DND-41 (cell line): ENCODE results near the gene COQ10A.

Source experiments
- ATAC-seq: fragments of 200-7000 bp; cut with Tn5 transposase; 3 replicates; pipeline ENCODE4 v1.9.1; 2021; ENCODE audit warnings: low read depth; ENCODE audit not compliant: insufficient read depth
- DNase-seq: peaks from one replicate; pipeline ENCODE4 v3.0.0-alpha.2; 2020
- H2AFZ ChIP-seq: 2 replicates; pipeline ENCODE4 v1.6.0; 2012; ENCODE audit warnings: low read depth, low read length
- H3K27ac ChIP-seq: 2 replicates; pipeline ENCODE4 v1.5.1; 2012; ENCODE audit warnings: low read length, inconsistent platforms
- H3K27me3 ChIP-seq: fragments of 200-600 bp; sonication (generic); 2 replicates; pipeline ENCODE4 v1.6.0; 2012; ENCODE audit warnings: low read length, mild to moderate bottlenecking, inconsistent platforms; ENCODE audit not compliant: insufficient read depth, poor library complexity
- H3K36me3 ChIP-seq: 2 replicates; pipeline ENCODE4 v1.5.1; 2012; ENCODE audit warnings: low read length, inconsistent platforms; ENCODE audit not compliant: insufficient read depth
- H3K4me1 ChIP-seq: 2 replicates; pipeline ENCODE4 v1.5.1; 2012; ENCODE audit warnings: mild to moderate bottlenecking, low read length; ENCODE audit not compliant: insufficient read depth
- H3K4me2 ChIP-seq: 2 replicates; pipeline ENCODE4 v1.6.0; 2012; ENCODE audit warnings: mild to moderate bottlenecking, moderate library complexity, low read length, inconsistent platforms; ENCODE audit not compliant: insufficient read depth
- H3K4me3 ChIP-seq, 2 experiments: fragments of 200-600 bp in 1 of 2; shearing (Covaris generic) in 1 of 2; 2 replicates each; pipeline ENCODE4 v1.5.1; 2012 to 2016; ENCODE audit warnings: inconsistent platforms in 2 of 2, low read length in 2 of 2, mild to moderate bottlenecking in 2 of 2, low read depth in 1 of 2, moderate library complexity in 1 of 2
- H3K79me2 ChIP-seq: 2 replicates; pipeline ENCODE4 v1.6.0; 2012; ENCODE audit warnings: low read length, inconsistent platforms; ENCODE audit not compliant: insufficient read depth
- H3K9ac ChIP-seq: 2 replicates; pipeline ENCODE4 v1.6.0; 2012; ENCODE audit warnings: low read depth, mild to moderate bottlenecking, inconsistent platforms, low read length, moderate library complexity
- H3K9me3 ChIP-seq: 2 replicates; pipeline ENCODE4 v1.5.1; 2012; ENCODE audit warnings: low read length, moderate library complexity, mild to moderate bottlenecking, inconsistent platforms; ENCODE audit not compliant: insufficient read depth, severe bottlenecking
- H4K20me1 ChIP-seq: 2 replicates; pipeline ENCODE4 v1.6.0; 2012; ENCODE audit warnings: low read length; ENCODE audit not compliant: insufficient read depth
- EZH2 ChIP-seq: IDR thresholded peaks from 3 replicates; pipeline ENCODE4 v1.6.1; 2012; ENCODE audit warnings: borderline replicate concordance, low read depth, mild to moderate bottlenecking, moderate library complexity, low read length, inconsistent platforms; ENCODE audit not compliant: severe bottlenecking
- TF ChIP-seq, protein P1 (sequence below): IDR thresholded peaks from 2 replicates; pipeline ENCODE4 v1.5.1; 2012; ENCODE audit warnings: borderline replicate concordance, low read length, moderate library complexity, mild to moderate bottlenecking; ENCODE audit not compliant: poor library complexity, severe bottlenecking; ENCODE audit errors: extremely low read depth

COQ10A gene

DNA sequence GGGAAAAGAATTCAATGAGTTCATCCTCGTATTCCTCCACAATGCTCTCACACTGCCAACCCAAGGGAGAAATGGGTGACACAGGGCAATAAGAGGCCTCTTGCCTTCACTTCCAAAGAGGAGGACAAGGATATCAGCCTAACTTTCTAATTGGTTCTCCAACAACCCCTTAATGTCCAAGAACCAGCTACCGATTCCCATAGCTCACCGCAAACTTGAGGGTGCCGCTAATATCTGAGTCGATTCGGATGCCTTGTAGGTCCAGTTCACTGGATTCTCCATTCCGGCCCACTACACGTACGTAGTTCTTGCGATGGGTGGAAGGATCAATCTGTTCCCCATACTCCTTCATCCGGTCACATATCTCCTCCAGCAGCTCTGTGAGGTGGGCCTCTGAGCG lies 44.3 kb downstream of the COQ10A start:
- H3K4me1 ChIP-seq, result peaks cover 14% of the 10 kb centered on the region
- peaks cover 44% of the 10 kb centered on the region for H3K36me3 ChIP-seq
- no peaks in the 10 kb centered on the region for H4K20me1 ChIP-seq
- no peaks in the 10 kb centered on the region for H3K27me3 ChIP-seq
- H3K4me3 ChIP-seq, result no peak overlapping the region
- no peak overlapping the region for H3K27ac ChIP-seq
- TF ChIP-seq, protein P1, sequence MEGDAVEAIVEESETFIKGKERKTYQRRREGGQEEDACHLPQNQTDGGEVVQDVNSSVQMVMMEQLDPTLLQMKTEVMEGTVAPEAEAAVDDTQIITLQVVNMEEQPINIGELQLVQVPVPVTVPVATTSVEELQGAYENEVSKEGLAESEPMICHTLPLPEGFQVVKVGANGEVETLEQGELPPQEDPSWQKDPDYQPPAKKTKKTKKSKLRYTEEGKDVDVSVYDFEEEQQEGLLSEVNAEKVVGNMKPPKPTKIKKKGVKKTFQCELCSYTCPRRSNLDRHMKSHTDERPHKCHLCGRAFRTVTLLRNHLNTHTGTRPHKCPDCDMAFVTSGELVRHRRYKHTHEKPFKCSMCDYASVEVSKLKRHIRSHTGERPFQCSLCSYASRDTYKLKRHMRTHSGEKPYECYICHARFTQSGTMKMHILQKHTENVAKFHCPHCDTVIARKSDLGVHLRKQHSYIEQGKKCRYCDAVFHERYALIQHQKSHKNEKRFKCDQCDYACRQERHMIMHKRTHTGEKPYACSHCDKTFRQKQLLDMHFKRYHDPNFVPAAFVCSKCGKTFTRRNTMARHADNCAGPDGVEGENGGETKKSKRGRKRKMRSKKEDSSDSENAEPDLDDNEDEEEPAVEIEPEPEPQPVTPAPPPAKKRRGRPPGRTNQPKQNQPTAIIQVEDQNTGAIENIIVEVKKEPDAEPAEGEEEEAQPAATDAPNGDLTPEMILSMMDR, result no peak
- no peak for TF ChIP-seq EZH2
- H3K9me3 ChIP-seq, result no peaks in the 10 kb centered on the region
- no peak overlapping the region for H3K9ac ChIP-seq
- no peak overlapping the region for H2AFZ ChIP-seq
- H3K79me2 ChIP-seq, result peaks cover 20% of the 10 kb centered on the region
- ATAC-seq (no peak), DNase-seq (no peak)
- H3K4me2 ChIP-seq, result no peak overlapping the region

DNA sequence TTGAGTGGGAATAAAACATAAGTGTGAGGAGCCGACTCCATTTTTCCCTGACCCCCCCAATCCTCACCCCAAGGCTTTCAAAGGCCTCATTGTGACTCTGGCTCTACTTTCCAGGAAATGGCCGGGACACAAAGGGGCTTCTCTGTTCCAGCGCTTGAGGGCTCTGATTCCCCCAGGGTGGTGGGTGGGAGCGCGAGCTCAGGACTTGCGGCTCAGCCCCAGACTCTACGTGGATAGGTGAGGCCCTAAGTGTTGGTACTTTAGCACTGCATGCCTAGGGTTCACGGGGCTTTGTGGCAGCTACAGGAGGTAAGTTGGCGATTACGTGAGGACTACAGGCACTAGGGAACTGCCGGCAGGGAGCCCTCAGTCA lies 48.5 kb downstream of the COQ10A start:
- peak; percentile 0; the same call in 1 of the 3 replicates for ATAC-seq

DNA sequence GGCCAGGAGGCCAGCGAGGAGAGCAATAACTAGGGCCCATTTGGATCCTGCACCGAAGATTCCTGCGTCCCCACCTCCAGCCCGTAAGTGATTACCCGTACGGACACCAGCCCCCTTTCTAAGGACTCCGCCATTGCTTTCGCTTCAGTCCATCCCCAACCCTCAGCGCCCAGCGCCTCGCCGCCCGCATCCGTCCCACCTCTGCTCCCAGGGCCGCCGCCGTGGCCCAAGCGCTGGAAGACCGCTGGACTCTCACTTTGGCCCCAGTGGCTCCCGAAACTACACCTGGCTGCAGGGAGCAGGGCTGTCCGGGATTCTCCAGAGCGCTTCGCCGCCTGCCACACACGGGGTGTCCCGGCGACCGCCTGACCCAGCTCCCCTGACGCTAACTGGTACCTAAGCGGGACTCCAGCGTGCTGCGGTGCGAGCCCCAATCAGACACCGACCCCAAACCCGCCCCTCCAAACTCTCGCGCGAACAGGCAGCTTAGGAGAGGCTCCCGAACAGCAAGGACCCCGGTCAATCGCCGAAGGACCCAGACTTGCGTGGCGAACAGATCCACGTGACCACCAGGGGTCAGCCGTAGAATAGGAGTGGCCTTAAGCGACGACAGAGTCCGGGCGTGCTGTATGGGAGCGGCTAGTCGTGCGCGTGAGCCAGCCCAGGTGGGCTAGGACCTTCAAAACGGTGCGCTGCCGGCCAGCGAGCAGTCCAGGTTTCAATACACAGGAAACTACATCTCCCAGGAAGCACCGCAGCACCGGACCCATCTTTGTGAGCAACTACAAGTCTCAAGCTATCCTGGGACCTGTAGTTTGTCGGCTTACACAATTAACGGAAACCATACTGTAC lies 49.1 kb downstream of the COQ10A start, which contains the start of gene CNPY2:
Gene CNPY2 (minus strand): TSS at position 367 of the 852 bp plus-strand sequence. CDS start 771 bp downstream, outside the sequence.
- H2AFZ ChIP-seq, result peak within 1 kb of the TSS; percentile 76

More for the DNA sequence above, 48.5 kb downstream of the COQ10A start:
- TF ChIP-seq, protein P1, result no peak
- no peak for TF ChIP-seq EZH2
- Histone ChIP-seq H3K79me2 (peaks cover 20% of the 10 kb centered on the region), H3K9ac (peak overlapping the region; percentile 67), H2AFZ (peak overlapping the region; percentile 76), H3K4me2 (peak overlapping the region; percentile 68), H3K27ac (peak overlapping the region; percentile 85), H3K36me3 (peaks cover 40% of the 10 kb centered on the region), H3K9me3 (no peaks in the 10 kb centered on the region), H4K20me1 (no peaks in the 10 kb centered on the region), H3K4me3 (peak overlapping the region; percentile 48 to 71; a peak in 3 of 4 replicates), H3K27me3 (no peaks in the 10 kb centered on the region), H3K4me1 (peaks cover 25% of the 10 kb centered on the region)
- peak; percentile 28 for DNase-seq

More for the DNA sequence above, 49.1 kb downstream of the COQ10A start, which contains the start of gene CNPY2:
- Histone ChIP-seq H3K79me2 (peaks cover 20% of the 10 kb centered on the region), H3K9me3 (no peaks in the 10 kb centered on the region), H3K27me3 (no peaks in the 10 kb centered on the region), H3K27ac (peak within 1 kb of the TSS; percentile 85), H3K9ac (peak within 1 kb of the TSS; percentile 67), H4K20me1 (no peaks in the 10 kb centered on the region), H3K4me3 (peak within 1 kb of the TSS; percentile 48 to 71), H3K36me3 (peaks cover 35% of the 10 kb centered on the region), H3K4me2 (peak within 1 kb of the TSS; percentile 68), H3K4me1 (peaks cover 25% of the 10 kb centered on the region)
- DNase-seq (peak; percentile 94), ATAC-seq (peak; percentile 92)
- no peak for TF ChIP-seq EZH2
- TF ChIP-seq, protein P1, result peak; percentile 23
